ENCODE measurements around the gene APOBEC4. TPM values are rescaled to one million over a fixed set of nuclear protein-coding genes. Genes with fewer than 3 reads are reported as not detected.

Gene APOBEC4
- total RNA-seq, 1 experiment from 2014 or later = not detected

- RAD21 ChIA-PET (ENCODE audit: low non-redundant PET in 1 of 2, low total read pairs in 2 of 2, uncharacterized antibody in 2 of 2, unreplicated experiment in 2 of 2) = no interaction called here
- no peak overlapping the region for H3K9ac ChIP-seq (ENCODE audit: low read length)
- no peaks in the 10 kb centered on the region for H4K20me1 ChIP-seq (ENCODE audit: insufficient read depth)
- BruUV-seq (replicated peaks) = no TSS peak
- H3K36me3 ChIP-seq (ENCODE audit: control insufficient read depth in 1 of 2, insufficient read depth in 2 of 2, low read length in 2 of 2) = no peaks in the 10 kb centered on the region
- H3K4me3 ChIP-seq (replicated peaks in 1 of 2; ENCODE audit: low read depth in 1 of 2, low read length in 2 of 2) = no peak overlapping the region
- no peaks in the 10 kb centered on the region for H3K4me1 ChIP-seq (ENCODE audit: control insufficient read depth in 1 of 2, insufficient read depth in 2 of 2, low read length in 2 of 2)
- no peak for TF ChIP-seq CEBPB (IDR thresholded peaks at IDR 0.05; ENCODE audit: low read depth)
- no peak for TF ChIP-seq ZNF274 (IDR thresholded peaks at IDR 0.05; ENCODE audit: low read depth, low read length)
- TF ChIP-seq RAD21 (IDR thresholded peaks at IDR 0.05; ENCODE audit: low read depth) = no peak
- TF ChIP-seq SIN3A (IDR thresholded peaks at IDR 0.05; ENCODE audit: low read depth) = no peak
- TF ChIP-seq EGR1 (IDR thresholded peaks at IDR 0.05; ENCODE audit: low read depth) = no peak
- H3K79me2 ChIP-seq (ENCODE audit: insufficient read depth, low read length) = no peaks in the 10 kb centered on the region
- H3K9me2 ChIP-seq (ENCODE audit: insufficient read depth) = no peaks in the 10 kb centered on the region
- intact Hi-C loops (cut with micrococcal nuclease) = no loop called here
- no peak for DNase-seq (ENCODE audit: low read depth, low spot score)
- POLR2A ChIA-PET = interaction anchor here (0.6 kb wide), 1 partner anchor 9 kb away, joined by 3 read pairs; no protein-coding TSS in a partner anchor
- H3K9me3 ChIP-seq (ENCODE audit: control insufficient read depth in 1 of 2, insufficient read depth in 1 of 2, low read depth in 1 of 2, low read length in 2 of 2) = no peaks in the 10 kb centered on the region
- H2AFZ ChIP-seq (ENCODE audit: low read depth, low read length, poor library complexity, severe bottlenecking) = no peak overlapping the region
- ATAC-seq = no peak
- no peaks in the 10 kb centered on the region for H3K27me3 ChIP-seq (ENCODE audit: insufficient read depth, low read length)
- no peak overlapping the region for H3K4me2 ChIP-seq (ENCODE audit: low read length)
- CTCF ChIA-PET = interaction anchor here (0.7 to 1.4 kb wide), 2 partner anchors 9 to 20 kb away, joined by 3 to 4 read pairs; no protein-coding TSS in a partner anchor
- no peak overlapping the region for H3K27ac ChIP-seq (ENCODE audit: low read depth, low read length)
Measured at GRCh38 chr1:183600634-183601033, 52.5 kb downstream of the APOBEC4 start.

GRCh38 chr1:183600136-183600535 is 53.0 kb downstream of the APOBEC4 start:
- no peaks in the 10 kb centered on the region for H3K79me2 ChIP-seq (ENCODE audit: insufficient read depth, low read length)
- no peak overlapping the region for H3K9ac ChIP-seq (ENCODE audit: low read length)
- ATAC-seq (no peak), DNase-seq (ENCODE audit: low read depth, low spot score) (no peak)
- no peaks in the 10 kb centered on the region for H3K4me1 ChIP-seq (ENCODE audit: control insufficient read depth in 1 of 2, insufficient read depth in 2 of 2, low read length in 2 of 2)
- intact Hi-C loops (cut with micrococcal nuclease) = no loop called here
- no TSS peak for BruUV-seq (replicated peaks)
- H3K36me3 ChIP-seq (ENCODE audit: control insufficient read depth in 1 of 2, insufficient read depth in 2 of 2, low read length in 2 of 2) = no peaks in the 10 kb centered on the region
- no peaks in the 10 kb centered on the region for H4K20me1 ChIP-seq (ENCODE audit: insufficient read depth)
- H3K4me3 ChIP-seq (replicated peaks in 1 of 2; ENCODE audit: low read depth in 1 of 2, low read length in 2 of 2) = no peak overlapping the region
- ChIA-PET CTCF (interaction anchor here (0.7 to 1.4 kb wide), 2 partner anchors 9 to 20 kb away, joined by 3 to 4 read pairs; no protein-coding TSS in a partner anchor), POLR2A (no interaction called here), RAD21 (ENCODE audit: low non-redundant PET in 1 of 2, low total read pairs in 2 of 2, uncharacterized antibody in 2 of 2, unreplicated experiment in 2 of 2) (no interaction called here)
- H3K9me3 ChIP-seq (ENCODE audit: control insufficient read depth in 1 of 2, insufficient read depth in 1 of 2, low read depth in 1 of 2, low read length in 2 of 2) = no peaks in the 10 kb centered on the region
- H3K27ac ChIP-seq (ENCODE audit: low read depth, low read length) = no peak overlapping the region
- H3K9me2 ChIP-seq (ENCODE audit: insufficient read depth) = no peaks in the 10 kb centered on the region
- TF ChIP-seq SIN3A (IDR thresholded peaks at IDR 0.05; ENCODE audit: low read depth) (no peak), POLR2AphosphoS5 (IDR thresholded peaks at IDR 0.05; ENCODE audit: low read depth, low read length) (no peak), CEBPB (IDR thresholded peaks at IDR 0.05; ENCODE audit: low read depth) (no peak), YY1 (IDR thresholded peaks at IDR 0.05; ENCODE audit: extremely low read depth, insufficient replicate concordance, low read depth, low read length) (no peak), JUND (IDR thresholded peaks at IDR 0.05) (no peak), CTCF (IDR thresholded peaks at IDR 0.05 in 2 of 3, conservative IDR thresholded peaks at IDR 0.05 in 1 of 3; ENCODE audit: borderline replicate concordance in 1 of 3, insufficient read depth in 1 of 3, low read depth in 2 of 3, low read length in 2 of 3) (no peak), POLR2A (IDR thresholded peaks at IDR 0.05; ENCODE audit: borderline replicate concordance, extremely low read depth, insufficient read depth, insufficient read length) (no peak), RAD21 (IDR thresholded peaks at IDR 0.05; ENCODE audit: low read depth) (no peak), ZFX (IDR thresholded peaks at IDR 0.05) (no peak), EZH2phosphoT487 (IDR thresholded peaks at IDR 0.05; ENCODE audit: borderline replicate concordance) (no peak), ZBTB33 (IDR thresholded peaks at IDR 0.05; ENCODE audit: extremely low read depth, insufficient replicate concordance, low read length) (no peak), ELF1 (IDR thresholded peaks at IDR 0.05; ENCODE audit: borderline replicate concordance, low read depth) (no peak), SP1 (IDR thresholded peaks at IDR 0.05; ENCODE audit: low read depth) (no peak), FOSL1 (IDR thresholded peaks at IDR 0.05; ENCODE audit: low read depth) (no peak)
- TF ChIP-seq, protein P1, sequence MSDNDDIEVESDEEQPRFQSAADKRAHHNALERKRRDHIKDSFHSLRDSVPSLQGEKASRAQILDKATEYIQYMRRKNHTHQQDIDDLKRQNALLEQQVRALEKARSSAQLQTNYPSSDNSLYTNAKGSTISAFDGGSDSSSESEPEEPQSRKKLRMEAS (IDR thresholded peaks at IDR 0.05) = no peak
- H3K4me2 ChIP-seq (ENCODE audit: low read length) = no peak overlapping the region
- H2AFZ ChIP-seq (ENCODE audit: low read depth, low read length, poor library complexity, severe bottlenecking) = no peak overlapping the region
- H3K27me3 ChIP-seq (ENCODE audit: insufficient read depth, low read length) = no peaks in the 10 kb centered on the region
